Mucosa of rectum (tissue), 2 donors: ENCODE measurements around the gene FAM53A.

ENCODE experiments used
- H3K27ac ChIP-seq, 2 donors: one replicate each; pipeline ENCODE4 v1.7.0; 2013; ENCODE audit warnings: inconsistent platforms in 2 of 2, low read depth in 2 of 2, low read length in 2 of 2
- H3K27me3 ChIP-seq, 2 donors: one replicate each; pipeline ENCODE4 v1.7.0; 2013; ENCODE audit warnings: low read length in 2 of 2; ENCODE audit not compliant: control insufficient read depth in 2 of 2, insufficient read depth in 2 of 2
- H3K36me3 ChIP-seq, 2 donors: one replicate each; pipeline ENCODE4 v1.7.0; 2013; ENCODE audit warnings: low read length in 2 of 2; ENCODE audit not compliant: control insufficient read depth in 2 of 2, insufficient read depth in 2 of 2
- H3K4me1 ChIP-seq, 2 donors: one replicate each; pipeline ENCODE4 v1.7.0; 2013; ENCODE audit warnings: low read length in 2 of 2, mild to moderate bottlenecking in 1 of 2; ENCODE audit not compliant: control insufficient read depth in 2 of 2, insufficient read depth in 2 of 2
- H3K4me3 ChIP-seq, 2 donors: one replicate each; pipeline ENCODE4 v1.7.0; 2013; ENCODE audit warnings: low read length in 2 of 2
- H3K9ac ChIP-seq, 2 donors: one replicate each; pipeline ENCODE4 v1.7.0; 2013; ENCODE audit warnings: low read length in 2 of 2, low read depth in 1 of 2, mild to moderate bottlenecking in 1 of 2
- H3K9me3 ChIP-seq, 2 donors: one replicate each; pipeline ENCODE4 v1.7.0; 2013; ENCODE audit warnings: low read length in 2 of 2; ENCODE audit not compliant: control insufficient read depth in 2 of 2
- donor health status: healthy.
- donor health status: Normal muscosa, but diverticular disease.

The FAM53A gene

GRCh38 chr4:1652088-1652487 lies 32.0 kb downstream of the FAM53A start:
- Histone ChIP-seq H3K4me1 (no peaks in the 10 kb centered on the region), H3K36me3 (no peaks in the 10 kb centered on the region), H3K9ac (no peak overlapping the region), H3K9me3 (no peaks in the 10 kb centered on the region), H3K27me3 (no peaks in the 10 kb centered on the region), H3K27ac (no peak overlapping the region), H3K4me3 (no peak overlapping the region)

- H3K9me3 ChIP-seq = no peaks in the 10 kb centered on the region
- H3K4me1 ChIP-seq = no peaks in the 10 kb centered on the region
- no peak overlapping the region for H3K4me3 ChIP-seq
- H3K9ac ChIP-seq = no peak overlapping the region
- no peaks in the 10 kb centered on the region for H3K36me3 ChIP-seq
- H3K27ac ChIP-seq = no peak overlapping the region
- H3K27me3 ChIP-seq = no peaks in the 10 kb centered on the region
Observed at GRCh38 chr4:1651609-1652008, 32.5 kb downstream of the FAM53A start.

- no peaks in the 10 kb centered on the region for H3K36me3 ChIP-seq
- no peak overlapping the region for H3K9ac ChIP-seq
- H3K4me1 ChIP-seq = no peaks in the 10 kb centered on the region
- H3K9me3 ChIP-seq = no peaks in the 10 kb centered on the region
- no peak overlapping the region for H3K27ac ChIP-seq
- H3K4me3 ChIP-seq = no peak overlapping the region
- no peaks in the 10 kb centered on the region for H3K27me3 ChIP-seq
Observed at GRCh38 chr4:1648962-1649361, 35.2 kb downstream of the FAM53A start.

- Histone ChIP-seq H3K27ac (no peak overlapping the region), H3K9ac (no peak overlapping the region), H3K4me3 (no peak overlapping the region), H3K4me1 (no peaks in the 10 kb centered on the region), H3K27me3 (no peaks in the 10 kb centered on the region), H3K9me3 (no peaks in the 10 kb centered on the region), H3K36me3 (no peaks in the 10 kb centered on the region)
Observed at GRCh38 chr4:1647432-1647831, 36.7 kb downstream of the FAM53A start.

- no peak overlapping the region for H3K4me3 ChIP-seq
- H3K27ac ChIP-seq = no peak overlapping the region
- no peaks in the 10 kb centered on the region for H3K36me3 ChIP-seq
- H3K9ac ChIP-seq = no peak overlapping the region
- H3K27me3 ChIP-seq = no peaks in the 10 kb centered on the region
- H3K9me3 ChIP-seq = no peaks in the 10 kb centered on the region
- H3K4me1 ChIP-seq = no peaks in the 10 kb centered on the region
Observed at GRCh38 chr4:1646690-1647089, 37.4 kb downstream of the FAM53A start.

GRCh38 chr4:1644891-1645657 lies 39.0 kb downstream of the FAM53A start:
- Histone ChIP-seq H3K4me3 (no peak overlapping the region), H3K36me3 (no peaks in the 10 kb centered on the region), H3K27me3 (no peaks in the 10 kb centered on the region), H3K9me3 (no peaks in the 10 kb centered on the region), H3K9ac (no peak overlapping the region), H3K27ac (peak overlapping the region in 1 of 2 donors; percentile 23), H3K4me1 (no peaks in the 10 kb centered on the region)

- H3K27ac ChIP-seq = no peak overlapping the region
- H3K27me3 ChIP-seq = no peaks in the 10 kb centered on the region
- no peaks in the 10 kb centered on the region for H3K4me1 ChIP-seq
- H3K9ac ChIP-seq = no peak overlapping the region
- H3K4me3 ChIP-seq = no peak overlapping the region
- no peaks in the 10 kb centered on the region for H3K36me3 ChIP-seq
- no peaks in the 10 kb centered on the region for H3K9me3 ChIP-seq
Observed at GRCh38 chr4:1643971-1644735, 40.0 kb downstream of the FAM53A start.

GRCh38 chr4:1642196-1642951 lies 41.7 kb downstream of the FAM53A start:
- Histone ChIP-seq H3K4me1 (no peaks in the 10 kb centered on the region), H3K4me3 (no peak overlapping the region), H3K9me3 (no peaks in the 10 kb centered on the region), H3K9ac (no peak overlapping the region), H3K36me3 (no peaks in the 10 kb centered on the region), H3K27ac (no peak overlapping the region), H3K27me3 (no peaks in the 10 kb centered on the region)

GRCh38 chr4:1641671-1642070 lies 42.4 kb downstream of the FAM53A start:
- H3K4me1 ChIP-seq = no peaks in the 10 kb centered on the region
- no peaks in the 10 kb centered on the region for H3K9me3 ChIP-seq
- H3K4me3 ChIP-seq = no peak overlapping the region
- no peak overlapping the region for H3K27ac ChIP-seq
- no peaks in the 10 kb centered on the region for H3K27me3 ChIP-seq
- no peak overlapping the region for H3K9ac ChIP-seq
- H3K36me3 ChIP-seq = no peaks in the 10 kb centered on the region
